Spinal cord (tissue), 10 donors: ENCODE results near the gene COMT. TPM values are rescaled to one million over a fixed set of nuclear protein-coding genes. Genes with fewer than 3 reads are reported as not detected.

Experiments
- DNase-seq, 6 donors: peaks; one replicate each; pipeline versions ENCODE4 v3.0.0 to v3.0.0-alpha.2; 2013 to 2015; ENCODE audit warnings: low spot score in 6 of 6, low read depth in 4 of 6
- H3K27ac ChIP-seq: one replicate; pipeline ENCODE4 v1.5.1; 2013; ENCODE audit warnings: low read depth, low read length, control low read depth
- H3K27me3 ChIP-seq: one replicate; pipeline ENCODE4 v1.6.1; 2013; ENCODE audit warnings: low read length; ENCODE audit not compliant: control insufficient read depth, insufficient read depth
- H3K36me3 ChIP-seq: one replicate; pipeline ENCODE4 v1.6.1; 2013; ENCODE audit warnings: low read length; ENCODE audit not compliant: control insufficient read depth, insufficient read depth
- H3K4me1 ChIP-seq: one replicate; pipeline ENCODE4 v1.6.1; 2013; ENCODE audit warnings: low read length; ENCODE audit not compliant: control insufficient read depth, insufficient read depth
- H3K4me3 ChIP-seq: one replicate; pipeline ENCODE4 v1.5.1; 2013; ENCODE audit warnings: low read depth, low read length, control low read depth
- H3K9me3 ChIP-seq: one replicate; pipeline ENCODE4 v1.6.1; 2013; ENCODE audit warnings: low read length; ENCODE audit not compliant: control insufficient read depth, insufficient read depth
- WGBS: methylation state at CpG from one replicate; pipeline ENCODE4 v1.1.5; 2013; ENCODE audit warnings: missing lambda C conversion rate; ENCODE audit not compliant: insufficient coverage; 5-methylcytosine and 5-hydroxymethylcytosine counted together
- polyA plus RNA-seq, 2 donors: library from polyadenylated mRNA; unstranded; fragments of 120-200 nt; gene quantifications; one replicate each; pipeline ENCODE4 v1.2.1, GENCODE V29; 2013; ENCODE audit not compliant: insufficient read length in 2 of 2
- total RNA-seq, 2 donors: library from RNA; depleted of rRNA in 1 of 2; stranded (reverse); fragments of 120-200 nt in 1 of 2; fragments of >200 nt in 1 of 2; gene quantifications; one replicate each; pipeline versions ENCODE4 v1.2.3 to v1.2.4, GENCODE V29; 2013 to 2014
- donor health status: healthy.

Gene COMT
- total and polyA plus RNA-seq, 4 donors, result 72.6 to 158 (median 146) TPM

GRCh38 chr22:19991645-19992451 is 50.3 kb downstream of the COMT start:
- DNase-seq, result peak in 1 of 6 donors; percentile 50
- H3K36me3 ChIP-seq, result peaks cover 63% of the 10 kb centered on the region
- peaks cover 79% of the 10 kb centered on the region for H3K4me1 ChIP-seq
- H3K9me3 ChIP-seq, result no peaks in the 10 kb centered on the region
- 64% methylated on average over 17 of the region's 23 CpGs for WGBS
- H3K27ac ChIP-seq, result peak overlapping the region; percentile 77
- no peak overlapping the region for H3K4me3 ChIP-seq
- no peaks in the 10 kb centered on the region for H3K27me3 ChIP-seq

DNA sequence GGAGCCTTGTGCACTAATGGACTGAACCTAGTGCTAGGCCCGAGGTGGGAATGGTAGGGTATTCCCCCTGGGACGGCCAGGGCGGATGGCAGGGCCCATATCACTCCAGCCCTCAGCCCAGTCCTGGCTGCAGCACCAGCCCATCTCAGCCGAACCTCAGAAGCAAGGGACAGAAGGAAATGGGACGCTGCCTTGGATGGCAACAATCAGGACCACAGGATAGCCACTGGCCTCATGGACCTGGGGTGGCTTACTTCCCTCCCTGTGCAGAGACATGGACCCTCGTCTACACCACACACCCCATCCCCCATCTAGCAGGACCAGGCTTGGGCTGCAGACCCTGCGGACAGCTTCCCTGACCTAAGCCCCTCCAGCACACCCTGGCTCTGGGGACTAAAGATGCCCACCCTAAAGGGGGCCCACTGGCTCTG is 50.9 kb downstream of the COMT start:
- Histone ChIP-seq H3K4me3 (no peak overlapping the region), H3K27ac (no peak overlapping the region)

GRCh38 chr22:19992921-19993355 is 51.4 kb downstream of the COMT start:
- WGBS, result 86% methylated on average over 6 of the region's 6 CpGs
- no peak for DNase-seq
- Histone ChIP-seq H3K9me3 (no peaks in the 10 kb centered on the region), H3K4me1 (peaks cover 82% of the 10 kb centered on the region), H3K36me3 (peaks cover 63% of the 10 kb centered on the region), H3K4me3 (no peak overlapping the region), H3K27ac (peak overlapping the region; percentile 25), H3K27me3 (no peaks in the 10 kb centered on the region)

More for the DNA sequence above, 50.9 kb downstream of the COMT start:
- Histone ChIP-seq H3K4me1 (peaks cover 82% of the 10 kb centered on the region), H3K9me3 (no peaks in the 10 kb centered on the region), H3K36me3 (peaks cover 63% of the 10 kb centered on the region), H3K27me3 (no peaks in the 10 kb centered on the region)
- WGBS, result 93% methylated on average over 6 of the region's 7 CpGs
- DNase-seq, result no peak

- no peaks in the 10 kb centered on the region for H3K27me3 ChIP-seq
- H3K4me3 ChIP-seq, result no peak overlapping the region
- H3K4me1 ChIP-seq, result peaks cover 82% of the 10 kb centered on the region
- H3K9me3 ChIP-seq, result no peaks in the 10 kb centered on the region
- DNase-seq, result no peak
- H3K36me3 ChIP-seq, result peaks cover 58% of the 10 kb centered on the region
- 95% methylated on average over 7 of the region's 7 CpGs for WGBS
- no peak overlapping the region for H3K27ac ChIP-seq
Observed at GRCh38 chr22:19993926-19994325, 52.4 kb downstream of the COMT start.

- Histone ChIP-seq H3K27ac (peak overlapping the region; percentile 84), H3K27me3 (no peaks in the 10 kb centered on the region), H3K9me3 (no peaks in the 10 kb centered on the region), H3K36me3 (peaks cover 47% of the 10 kb centered on the region), H3K4me1 (peaks cover 85% of the 10 kb centered on the region), H3K4me3 (no peak overlapping the region)
- 90% methylated on average over 11 of the region's 12 CpGs for WGBS
- DNase-seq, result no peak
Observed at GRCh38 chr22:19994851-19995610, 53.5 kb downstream of the COMT start.

DNA sequence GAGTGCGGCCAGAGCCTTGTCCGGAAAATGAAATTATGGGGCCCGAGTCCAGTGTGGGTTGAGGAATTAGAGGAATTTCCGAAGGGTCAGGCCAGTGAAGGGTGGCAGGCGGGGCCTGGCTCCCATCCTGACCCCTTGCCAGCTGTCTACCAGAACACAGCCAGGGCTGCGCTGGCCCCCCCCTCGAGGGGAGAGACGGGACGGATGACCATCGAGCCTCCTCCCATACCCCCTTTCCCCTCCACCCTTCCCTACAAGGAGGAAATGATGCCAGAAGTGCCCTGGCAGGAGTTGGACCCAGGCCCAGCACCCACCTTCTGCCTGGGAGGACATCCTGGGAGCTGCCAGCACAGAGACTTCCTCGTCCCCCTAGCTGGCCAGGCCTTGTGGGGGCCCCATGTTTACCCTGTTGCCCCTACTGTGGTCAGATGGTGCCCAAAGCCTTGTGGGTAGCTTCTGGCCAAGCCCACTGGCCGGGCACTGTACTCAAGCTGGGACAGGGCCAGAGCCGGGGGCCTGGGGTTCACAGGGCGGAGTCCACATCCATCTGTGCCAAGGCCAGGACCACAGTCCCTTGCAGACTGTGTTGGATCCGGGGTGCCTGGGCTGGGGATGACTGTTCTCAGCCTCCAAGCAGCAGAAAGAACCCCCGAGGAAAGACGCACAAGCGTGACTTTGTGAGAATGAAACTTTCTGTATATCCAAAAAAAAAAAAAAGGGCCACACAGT is 54.2 kb downstream of the COMT start:
- no peaks in the 10 kb centered on the region for H3K27me3 ChIP-seq
- WGBS, result 78% methylated on average over 15 of the region's 18 CpGs
- peak in 1 of 6 donors; percentile 46 for DNase-seq
- peaks cover 40% of the 10 kb centered on the region for H3K36me3 ChIP-seq
- H3K4me3 ChIP-seq, result no peak overlapping the region
- H3K9me3 ChIP-seq, result no peaks in the 10 kb centered on the region
- peak overlapping the region; percentile 84 for H3K27ac ChIP-seq
- peaks cover 85% of the 10 kb centered on the region for H3K4me1 ChIP-seq

DNA sequence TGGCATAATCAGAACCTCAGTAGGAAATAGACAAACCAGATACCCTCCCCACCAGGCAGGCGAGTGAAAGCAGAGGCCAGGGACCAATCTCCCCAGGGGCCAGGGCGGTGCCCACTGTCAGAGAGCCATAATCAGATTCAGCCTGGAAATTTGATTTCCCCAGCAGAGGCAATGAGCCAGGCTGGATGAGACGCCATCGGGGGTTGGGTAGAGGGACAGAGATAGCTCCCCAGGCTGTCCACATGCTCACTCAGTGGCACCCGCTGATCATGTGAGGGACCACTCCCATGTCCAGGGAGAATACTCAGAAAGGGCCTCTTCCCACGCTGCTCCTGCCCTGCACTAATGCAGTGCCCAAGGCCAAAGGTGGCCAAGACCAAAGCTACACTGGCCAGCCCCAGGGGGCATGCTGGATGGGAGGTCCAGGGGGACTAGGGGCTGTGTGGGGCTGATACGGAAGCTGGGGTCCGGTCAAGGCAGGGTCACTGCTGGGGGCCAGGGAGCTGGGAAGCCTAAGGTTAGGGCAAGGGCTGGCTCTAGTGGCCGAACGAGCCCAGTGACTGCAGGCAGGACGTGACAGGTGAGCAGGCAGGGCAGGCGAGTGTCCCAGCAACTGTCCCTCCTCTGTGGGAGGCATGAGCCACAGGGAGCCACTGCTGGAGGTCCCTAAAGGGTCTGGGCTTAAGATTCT is 55.3 kb downstream of the COMT start:
- WGBS, result 91% methylated on average over 11 of the region's 12 CpGs
- DNase-seq, result no peak
- H3K27ac ChIP-seq, result peak overlapping the region; percentile 84
- no peaks in the 10 kb centered on the region for H3K27me3 ChIP-seq
- peaks cover 85% of the 10 kb centered on the region for H3K4me1 ChIP-seq
- H3K36me3 ChIP-seq, result peaks cover 43% of the 10 kb centered on the region
- H3K4me3 ChIP-seq, result no peak overlapping the region
- H3K9me3 ChIP-seq, result no peaks in the 10 kb centered on the region

- H3K9me3 ChIP-seq, result no peaks in the 10 kb centered on the region
- H3K36me3 ChIP-seq, result peaks cover 35% of the 10 kb centered on the region
- DNase-seq, result no peak
- peaks cover 85% of the 10 kb centered on the region for H3K4me1 ChIP-seq
- WGBS, result 42% methylated on average over 18 of the region's 19 CpGs
- peak overlapping the region; percentile 84 for H3K27ac ChIP-seq
- H3K4me3 ChIP-seq, result no peak overlapping the region
- no peaks in the 10 kb centered on the region for H3K27me3 ChIP-seq
Observed at GRCh38 chr22:19997561-19998231, 56.1 kb downstream of the COMT start.
